ENCODE measurements around the gene SAPCD2. TPM values are rescaled to one million over a fixed set of nuclear protein-coding genes. Genes with fewer than 3 reads are reported as not detected.

The SAPCD2 gene
- total RNA-seq, 1 donor from 2014 or later: 13.5 TPM

GRCh38 chr9:137106662-137107250, 36.4 kb upstream of the SAPCD2 start:
- H3K9me3 Mint-ChIP-seq (ENCODE audit: unreplicated experiment): peaks cover 9% of the 10 kb centered on the region
- TF ChIP-seq CTCF (IDR thresholded peaks at IDR 0.05; ENCODE audit: partially characterized antibody, unreplicated experiment): no peak
- H3K27me3 Mint-ChIP-seq (ENCODE audit: unreplicated experiment): peaks cover 3% of the 10 kb centered on the region
- DNase-seq: no peak
- H3K27ac Mint-ChIP-seq (ENCODE audit: unreplicated experiment): no peak overlapping the region
- H3K4me3 Mint-ChIP-seq (ENCODE audit: unreplicated experiment): no peak overlapping the region
- no peaks in the 10 kb centered on the region for H3K4me1 Mint-ChIP-seq (ENCODE audit: low read depth, unreplicated experiment)
- H3K36me3 Mint-ChIP-seq (ENCODE audit: unreplicated experiment): no peaks in the 10 kb centered on the region

GRCh38 chr9:137105814-137106661, 35.7 kb upstream of the SAPCD2 start:
- Mint-ChIP-seq H3K27ac (ENCODE audit: unreplicated experiment) (no peak overlapping the region), H3K9me3 (ENCODE audit: unreplicated experiment) (peaks cover 9% of the 10 kb centered on the region), H3K27me3 (ENCODE audit: unreplicated experiment) (peaks cover 6% of the 10 kb centered on the region), H3K4me3 (ENCODE audit: unreplicated experiment) (no peak overlapping the region), H3K4me1 (ENCODE audit: low read depth, unreplicated experiment) (no peaks in the 10 kb centered on the region), H3K36me3 (ENCODE audit: unreplicated experiment) (no peaks in the 10 kb centered on the region)
- no peak for DNase-seq
- TF ChIP-seq CTCF (IDR thresholded peaks at IDR 0.05; ENCODE audit: partially characterized antibody, unreplicated experiment): no peak

GRCh38 chr9:137103206-137103999, 33.0 kb upstream of the SAPCD2 start:
- Mint-ChIP-seq H3K36me3 (ENCODE audit: unreplicated experiment) (no peaks in the 10 kb centered on the region), H3K4me1 (ENCODE audit: low read depth, unreplicated experiment) (no peaks in the 10 kb centered on the region), H3K9me3 (ENCODE audit: unreplicated experiment) (peaks cover 9% of the 10 kb centered on the region), H3K27me3 (ENCODE audit: unreplicated experiment) (peaks cover 6% of the 10 kb centered on the region), H3K27ac (ENCODE audit: unreplicated experiment) (no peak overlapping the region), H3K4me3 (ENCODE audit: unreplicated experiment) (no peak overlapping the region)
- no peak for TF ChIP-seq CTCF (IDR thresholded peaks at IDR 0.05; ENCODE audit: partially characterized antibody, unreplicated experiment)
- no peak for DNase-seq

DNA sequence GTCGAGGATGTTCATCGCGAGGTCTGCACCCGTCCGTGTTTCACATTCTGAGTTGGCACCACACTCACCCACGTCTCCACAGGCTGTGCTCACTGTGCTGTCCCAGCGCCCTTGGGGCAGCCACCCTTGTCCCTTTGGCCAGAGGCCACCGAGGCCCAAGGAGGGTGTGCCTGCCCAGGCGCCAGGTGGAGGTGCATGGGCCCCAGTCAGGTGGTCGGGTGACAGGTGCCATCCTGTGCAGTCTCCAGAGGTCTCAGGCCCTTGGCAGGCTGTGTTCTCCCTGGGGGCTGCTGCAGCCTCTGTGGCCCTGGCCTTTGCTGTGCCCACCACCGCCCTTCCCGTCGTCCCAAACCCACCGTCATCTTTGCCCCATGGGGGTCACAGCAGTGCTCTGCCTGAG, 28.9 kb upstream of the SAPCD2 start:
- DNase-seq: no peak
- Mint-ChIP-seq H3K4me3 (ENCODE audit: unreplicated experiment) (no peak overlapping the region), H3K27ac (ENCODE audit: unreplicated experiment) (no peak overlapping the region), H3K9me3 (ENCODE audit: unreplicated experiment) (peaks cover 2% of the 10 kb centered on the region), H3K36me3 (ENCODE audit: unreplicated experiment) (no peaks in the 10 kb centered on the region), H3K27me3 (ENCODE audit: unreplicated experiment) (peaks cover 3% of the 10 kb centered on the region), H3K4me1 (ENCODE audit: low read depth, unreplicated experiment) (peaks cover 2% of the 10 kb centered on the region)
- no peak for TF ChIP-seq CTCF (IDR thresholded peaks at IDR 0.05; ENCODE audit: partially characterized antibody, unreplicated experiment)

All from glutamatergic neuron (in vitro differentiated cells).